SK-N-SH treated with all-trans-retinoic acid at 6 μM for 48 hours (cell line): ENCODE results near the gene CGN.

Experiments used
- ATAC-seq: fragments of 200-7000 bp; cut with Tn5 transposase; 3 replicates; pipeline ENCODE4 v1.9.1; 2020; ENCODE audit warnings: mild to moderate bottlenecking, moderate library complexity
- BACH2 ChIP-seq: fragments of 250-450 bp; sonication (Bioruptor Pico); IDR thresholded peaks from 2 replicates; pipeline ENCODE4 v1.9.0; 2021; ENCODE audit warnings: mild to moderate bottlenecking, borderline replicate concordance
- CREB5 ChIP-seq: fragments of 250-450 bp; sonication (Bioruptor Pico); IDR thresholded peaks from 2 replicates; pipeline ENCODE4 v1.5.1; 2020; ENCODE audit warnings: low read depth, mild to moderate bottlenecking, moderate library complexity
- CSDC2 ChIP-seq: fragments of 250-450 bp; sonication (Bioruptor Pico); IDR thresholded peaks from 2 replicates; pipeline ENCODE4 v1.5.0; 2020; ENCODE audit warnings: mild to moderate bottlenecking, moderate library complexity
- CSRNP3 ChIP-seq: fragments of 250-450 bp; sonication (Bioruptor Pico); IDR thresholded peaks from 2 replicates; pipeline ENCODE4 v1.5.1; 2021; ENCODE audit warnings: mild to moderate bottlenecking, moderate library complexity
- ESRRG ChIP-seq: fragments of 250-450 bp; sonication (Bioruptor Pico); IDR thresholded peaks from 2 replicates; pipeline ENCODE4 v1.6.1; 2021; ENCODE audit warnings: mild to moderate bottlenecking
- GLIS3 ChIP-seq: fragments of 250-450 bp; sonication (Bioruptor Pico); IDR thresholded peaks from 2 replicates; pipeline ENCODE4 v1.5.0; 2020; ENCODE audit warnings: mild to moderate bottlenecking, moderate library complexity
- ISL1 ChIP-seq: fragments of 250-450 bp; sonication (Bioruptor Pico); IDR thresholded peaks from 2 replicates; pipeline ENCODE4 v2.1.2; 2022; ENCODE audit warnings: mild to moderate bottlenecking, moderate library complexity
- OSR1 ChIP-seq: fragments of 250-450 bp; sonication (Bioruptor Pico); IDR thresholded peaks from 2 replicates; pipeline ENCODE4 v1.8.0; 2022; ENCODE audit warnings: moderate library complexity, mild to moderate bottlenecking, inconsistent platforms
- PATZ1 ChIP-seq: fragments of 250-450 bp; sonication (Bioruptor Pico); IDR thresholded peaks from 2 replicates; pipeline ENCODE4 v1.8.0; 2020; ENCODE audit warnings: mild to moderate bottlenecking, moderate library complexity, borderline replicate concordance
- POU6F1 ChIP-seq: fragments of 250-450 bp; sonication (Bioruptor Pico); IDR thresholded peaks from 2 replicates; pipeline ENCODE4 v1.8.0; 2021; ENCODE audit warnings: low read depth, mild to moderate bottlenecking, moderate library complexity, borderline replicate concordance
- PPARA ChIP-seq: fragments of 250-450 bp; sonication (Bioruptor Pico); IDR thresholded peaks from 2 replicates; pipeline ENCODE4 v1.5.0; 2020; ENCODE audit warnings: mild to moderate bottlenecking, borderline replicate concordance
- RARB ChIP-seq: fragments of 250-450 bp; sonication (Bioruptor Pico); IDR thresholded peaks from 2 replicates; pipeline ENCODE4 v1.8.0; 2021; ENCODE audit warnings: mild to moderate bottlenecking, moderate library complexity
- TCF4 ChIP-seq: fragments of 250-450 bp; sonication (Bioruptor Pico); IDR thresholded peaks from 2 replicates; pipeline ENCODE4 v1.8.0; 2021; ENCODE audit warnings: mild to moderate bottlenecking, moderate library complexity, borderline replicate concordance
- TOX ChIP-seq: fragments of 250-450 bp; sonication (Bioruptor Pico); IDR thresholded peaks from 2 replicates; pipeline ENCODE4 v1.8.0; 2021; ENCODE audit warnings: mild to moderate bottlenecking, moderate library complexity, borderline replicate concordance
- TSHZ2 ChIP-seq: fragments of 250-450 bp; sonication (Bioruptor Pico); IDR thresholded peaks from 2 replicates; pipeline ENCODE4 v1.5.0; 2020; ENCODE audit warnings: mild to moderate bottlenecking, moderate library complexity
- ZC3H10 ChIP-seq: fragments of 250-450 bp; sonication (Bioruptor Pico); IDR thresholded peaks from 2 replicates; pipeline ENCODE4 v1.5.1; 2021; ENCODE audit warnings: mild to moderate bottlenecking, moderate library complexity
- ZFP30 ChIP-seq: fragments of 450-650 bp; formaldehyde crosslinking; IDR thresholded peaks from 2 replicates; pipeline ENCODE4 v1.5.0; 2022; ENCODE audit warnings: mild to moderate bottlenecking, moderate library complexity
- ZNF565 ChIP-seq: fragments of 450-650 bp; formaldehyde crosslinking; conservative IDR thresholded peaks from 2 replicates; pipeline ENCODE4 v1.5.0; 2020; ENCODE audit warnings: low read depth, mild to moderate bottlenecking, moderate library complexity
- ZNF70 ChIP-seq: fragments of 450-650 bp; formaldehyde crosslinking; IDR thresholded peaks from 2 replicates; pipeline ENCODE4 v1.5.0; 2020; ENCODE audit warnings: mild to moderate bottlenecking, moderate library complexity
- ZNF8 ChIP-seq: fragments of 450-650 bp; formaldehyde crosslinking; IDR thresholded peaks from 2 replicates; pipeline ENCODE4 v1.5.0; 2020; ENCODE audit warnings: mild to moderate bottlenecking, moderate library complexity

The CGN gene

GRCh38 chr1:151529781-151530180, 18.6 kb downstream of the CGN start:
- ATAC-seq, result no peak
- TF ChIP-seq ZNF565 (CRISPR knock-in tag), result no peak
- TF ChIP-seq TSHZ2, result no peak
- no peak for TF ChIP-seq ESRRG (CRISPR knock-in tag)
- no peak for TF ChIP-seq POU6F1
- TF ChIP-seq PPARA (CRISPR knock-in tag), result no peak
- no peak for TF ChIP-seq ISL1 (CRISPR knock-in tag)
- no peak for TF ChIP-seq CSRNP3 (CRISPR knock-in tag)
- TF ChIP-seq ZNF70, result no peak
- TF ChIP-seq ZC3H10 (CRISPR knock-in tag), result no peak
- no peak for TF ChIP-seq GLIS3 (CRISPR knock-in tag)
- no peak for TF ChIP-seq RARB (CRISPR knock-in tag)
- TF ChIP-seq TCF4, result no peak
- no peak for TF ChIP-seq ZNF8 (CRISPR knock-in tag)
- TF ChIP-seq CSDC2 (CRISPR knock-in tag), result no peak
- no peak for TF ChIP-seq PATZ1 (CRISPR knock-in tag)
- TF ChIP-seq TOX (CRISPR knock-in tag), result no peak

GRCh38 chr1:151530461-151530860, 19.3 kb downstream of the CGN start:
- ATAC-seq, result no peak
- TF ChIP-seq ZNF8 (CRISPR knock-in tag) (no peak), POU6F1 (no peak), BACH2 (CRISPR knock-in tag) (no peak), TOX (CRISPR knock-in tag) (no peak), ZC3H10 (CRISPR knock-in tag) (no peak), GLIS3 (CRISPR knock-in tag) (no peak), TCF4 (no peak), ZNF565 (CRISPR knock-in tag) (no peak), CREB5 (no peak), CSDC2 (CRISPR knock-in tag) (no peak), ISL1 (CRISPR knock-in tag) (no peak), ZNF70 (no peak), PATZ1 (CRISPR knock-in tag) (no peak), OSR1 (CRISPR knock-in tag) (no peak), ZFP30 (CRISPR knock-in tag) (no peak), ESRRG (CRISPR knock-in tag) (no peak)
